H9 (cell line): ENCODE results near the gene CDC37. TPM values are rescaled to one million over a fixed set of nuclear protein-coding genes. Genes with fewer than 3 reads are reported as not detected.

Source experiments
- DNase-seq: peaks from one replicate; pipeline ENCODE4 v3.0.0-alpha.2; 2017
- H2AFZ ChIP-seq: one replicate; pipeline ENCODE4 v1.6.1; 2013; ENCODE audit warnings: mild to moderate bottlenecking, low read length, control low read depth, moderate library complexity
- H2AK5ac ChIP-seq: 2 replicates; pipeline ENCODE4 v1.6.1; 2013; ENCODE audit warnings: low read length, control low read depth, mixed read lengths; ENCODE audit not compliant: insufficient read length
- H2BK120ac ChIP-seq: one replicate; pipeline ENCODE4 v1.6.1; 2013; ENCODE audit warnings: low read depth, mild to moderate bottlenecking, low read length, control low read depth, inconsistent platforms; ENCODE audit not compliant: poor library complexity, severe bottlenecking
- H2BK12ac ChIP-seq: 2 replicates; pipeline ENCODE4 v1.6.1; 2013; ENCODE audit warnings: low read length, control low read depth, mixed read lengths, low read depth; ENCODE audit not compliant: insufficient read length
- H2BK15ac ChIP-seq: 2 replicates; pipeline ENCODE4 v1.6.1; 2013; ENCODE audit warnings: low read depth, low read length, control low read depth
- H2BK20ac ChIP-seq: one replicate; pipeline ENCODE4 v1.6.1; 2013; ENCODE audit warnings: low read depth, mild to moderate bottlenecking, low read length, control low read depth, inconsistent platforms; ENCODE audit not compliant: poor library complexity, severe bottlenecking
- H2BK5ac ChIP-seq: 2 replicates; pipeline ENCODE4 v1.6.1; 2013; ENCODE audit warnings: low read length, control low read depth, mixed read lengths; ENCODE audit not compliant: insufficient read length
- H3K14ac ChIP-seq: 2 replicates; pipeline ENCODE4 v1.6.1; 2013; ENCODE audit warnings: low read length, control low read depth; ENCODE audit not compliant: insufficient read depth
- H3K18ac ChIP-seq: 2 replicates; pipeline ENCODE4 v1.6.1; 2013; ENCODE audit warnings: low read depth, mild to moderate bottlenecking, mixed read lengths, low read length, control low read depth; ENCODE audit not compliant: insufficient read length
- H3K23ac ChIP-seq: 2 replicates; pipeline ENCODE4 v1.6.1; 2013; ENCODE audit warnings: low read length, control low read depth, mixed read lengths, low read depth; ENCODE audit not compliant: insufficient read length
- H3K23me2 ChIP-seq: 2 replicates; pipeline ENCODE4 v1.6.1; 2013; ENCODE audit warnings: low read depth, mild to moderate bottlenecking, mixed read lengths, low read length, control low read depth; ENCODE audit not compliant: insufficient read length, poor library complexity, severe bottlenecking
- H3K27ac ChIP-seq: 2 replicates; pipeline ENCODE4 v1.5.1; 2013; ENCODE audit warnings: low read length, control low read depth, mixed read lengths, low read depth; ENCODE audit not compliant: insufficient read length
- H3K27me3 ChIP-seq: 2 replicates; pipeline ENCODE4 v1.6.1; 2013; ENCODE audit warnings: low read length, control low read depth, inconsistent platforms; ENCODE audit not compliant: insufficient read depth
- H3K4ac ChIP-seq: 2 replicates; pipeline ENCODE4 v1.6.1; 2013; ENCODE audit warnings: low read depth, mild to moderate bottlenecking, control low read depth, inconsistent platforms, low read length, moderate library complexity
- H3K4me1 ChIP-seq: 2 replicates; pipeline ENCODE4 v1.6.1; 2013; ENCODE audit warnings: low read length, control low read depth, inconsistent platforms; ENCODE audit not compliant: insufficient read depth
- H3K4me2 ChIP-seq: 2 replicates; pipeline ENCODE4 v1.6.1; 2013; ENCODE audit warnings: low read length, control low read depth, mixed read lengths; ENCODE audit not compliant: insufficient read length, insufficient read depth
- H3K56ac ChIP-seq: 2 replicates; pipeline ENCODE4 v1.6.1; 2013; ENCODE audit warnings: low read depth, mild to moderate bottlenecking, mixed read lengths, low read length, control low read depth; ENCODE audit not compliant: insufficient read length
- H3K79me1 ChIP-seq: 2 replicates; pipeline ENCODE4 v1.6.1; 2013; ENCODE audit warnings: low read depth, mild to moderate bottlenecking, moderate library complexity, low read length, control low read depth, inconsistent platforms; ENCODE audit not compliant: insufficient read depth, poor library complexity, severe bottlenecking
- H3K79me2 ChIP-seq: 2 replicates; pipeline ENCODE4 v1.6.1; 2013; ENCODE audit warnings: low read length, control low read depth, inconsistent platforms; ENCODE audit not compliant: insufficient read depth
- H3K9ac ChIP-seq: 2 replicates; pipeline ENCODE4 v1.6.1; 2013; ENCODE audit warnings: low read length, control low read depth, mixed read lengths; ENCODE audit not compliant: insufficient read length; ENCODE audit errors: extremely low read depth
- H3K9me3 ChIP-seq: one replicate; pipeline ENCODE4 v1.6.1; 2013; ENCODE audit warnings: low read depth, low read length, inconsistent platforms; ENCODE audit not compliant: control insufficient read depth
- H3T11ph ChIP-seq: one replicate; pipeline ENCODE4 v1.6.1; 2013; ENCODE audit warnings: mild to moderate bottlenecking, low read length, control low read depth, inconsistent platforms
- H4K20me1 ChIP-seq: one replicate; pipeline ENCODE4 v1.6.1; 2013; ENCODE audit not compliant: control insufficient read depth, insufficient read length, insufficient read depth
- H4K5ac ChIP-seq: 2 replicates; pipeline ENCODE4 v1.6.1; 2013; ENCODE audit warnings: low read depth, mild to moderate bottlenecking, mixed read lengths, low read length, control low read depth; ENCODE audit not compliant: insufficient read length
- H4K8ac ChIP-seq: replicated peaks from 2 replicates; pipeline ENCODE4 v1.6.1; 2013; ENCODE audit warnings: low read length, control low read depth, mixed read lengths, low read depth; ENCODE audit not compliant: insufficient read length
- H4K91ac ChIP-seq: 2 replicates; pipeline ENCODE4 v1.6.1; 2013; ENCODE audit warnings: low read depth, mild to moderate bottlenecking, moderate library complexity, mixed read lengths, low read length, control low read depth; ENCODE audit not compliant: insufficient read length
- H3K27ac Mint-ChIP-seq, 3 experiments: 2 replicates in 2 of 3; 3 replicates in 1 of 3; pipeline ENCODE4 v1.8.0; 2020 to 2021; ENCODE audit warnings: mixed read lengths in 3 of 3, mild to moderate bottlenecking in 1 of 3, moderate library complexity in 1 of 3
- H3K27me3 Mint-ChIP-seq: 2 replicates; pipeline ENCODE4 v1.8.0; 2021; ENCODE audit warnings: low read depth, mild to moderate bottlenecking, moderate library complexity, mixed read lengths
- H3K36me3 Mint-ChIP-seq, 3 experiments: 2 replicates in 2 of 3; 3 replicates in 1 of 3; pipeline ENCODE4 v1.8.0; 2020 to 2021; ENCODE audit warnings: low read depth in 3 of 3, mixed read lengths in 3 of 3; ENCODE audit not compliant: insufficient read depth in 1 of 3
- H3K4me1 Mint-ChIP-seq, 2 experiments: 2 replicates each; pipeline ENCODE4 v1.8.0; 2020; ENCODE audit warnings: mixed read lengths in 2 of 2
- H3K4me3 Mint-ChIP-seq, 2 experiments: 2 replicates in 1 of 2; 3 replicates in 1 of 2; pipeline ENCODE4 v1.8.0; 2020 to 2021; ENCODE audit warnings: mild to moderate bottlenecking in 2 of 2, mixed read lengths in 2 of 2, moderate library complexity in 1 of 2
- H3K9me3 Mint-ChIP-seq, 2 experiments: 2 replicates in 1 of 2; 3 replicates in 1 of 2; pipeline ENCODE4 v1.8.0; 2020; ENCODE audit warnings: mild to moderate bottlenecking in 2 of 2, mixed read lengths in 2 of 2, moderate library complexity in 1 of 2
- WGBS: extraction: QIAGEN DNeasy Blood & Tissue Kit; methylation state at CpG from one replicate; pipeline ENCODE4 v1.1.7; 2013; ENCODE audit warnings: missing lambda C conversion rate, low lambda C conversion rate, mixed read lengths; ENCODE audit not compliant: insufficient read length; ENCODE audit errors: extremely low coverage; 5-methylcytosine and 5-hydroxymethylcytosine counted together
- total RNA-seq: library from RNA; stranded (reverse); gene quantifications from 2 replicates; pipeline ENCODE4 v1.2.1, GENCODE V29; 2021
- TF ChIP-seq, protein P1 (sequence below): fragments of 200-600 bp; sonication (generic); conservative IDR thresholded peaks from 3 replicates; pipeline ENCODE4 v1.8.0; 2021; ENCODE audit warnings: antibody characterized with exemption, mild to moderate bottlenecking

Gene CDC37
- total RNA-seq, 1 experiment from 2014 or later: 155 TPM

DNA sequence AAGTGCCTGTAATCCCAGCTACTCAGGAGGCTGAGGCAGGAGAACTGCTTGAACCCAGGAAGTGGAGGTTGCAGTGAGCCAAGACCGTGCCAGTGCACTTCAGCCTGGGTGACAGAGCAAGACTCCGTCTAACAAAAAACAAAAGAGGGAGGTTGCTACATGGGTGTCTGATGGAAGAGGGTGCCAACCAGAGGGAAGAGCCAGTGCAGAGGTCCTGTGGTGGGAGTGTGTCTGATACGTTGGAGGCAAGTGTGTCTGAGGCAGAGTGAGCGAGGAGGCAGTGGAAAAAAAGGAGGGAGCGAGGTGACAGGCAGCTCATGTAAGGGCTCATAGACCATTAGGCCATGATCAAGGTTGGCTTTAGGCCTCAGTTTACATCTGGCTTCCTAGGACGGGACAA is 23.8 kb upstream of the CDC37 start:
- H3K4ac ChIP-seq: no peak overlapping the region
- H2BK15ac ChIP-seq: no peak overlapping the region
- H4K20me1 ChIP-seq: peaks cover 2% of the 10 kb centered on the region
- H2BK20ac ChIP-seq: no peak overlapping the region
- peaks cover 7 to 15% of the 10 kb centered on the region in 2 experiments for H3K4me1 Mint-ChIP-seq
- H2BK120ac ChIP-seq: no peak overlapping the region
- no peak overlapping the region for H3K27ac ChIP-seq
- TF ChIP-seq, protein P1, sequence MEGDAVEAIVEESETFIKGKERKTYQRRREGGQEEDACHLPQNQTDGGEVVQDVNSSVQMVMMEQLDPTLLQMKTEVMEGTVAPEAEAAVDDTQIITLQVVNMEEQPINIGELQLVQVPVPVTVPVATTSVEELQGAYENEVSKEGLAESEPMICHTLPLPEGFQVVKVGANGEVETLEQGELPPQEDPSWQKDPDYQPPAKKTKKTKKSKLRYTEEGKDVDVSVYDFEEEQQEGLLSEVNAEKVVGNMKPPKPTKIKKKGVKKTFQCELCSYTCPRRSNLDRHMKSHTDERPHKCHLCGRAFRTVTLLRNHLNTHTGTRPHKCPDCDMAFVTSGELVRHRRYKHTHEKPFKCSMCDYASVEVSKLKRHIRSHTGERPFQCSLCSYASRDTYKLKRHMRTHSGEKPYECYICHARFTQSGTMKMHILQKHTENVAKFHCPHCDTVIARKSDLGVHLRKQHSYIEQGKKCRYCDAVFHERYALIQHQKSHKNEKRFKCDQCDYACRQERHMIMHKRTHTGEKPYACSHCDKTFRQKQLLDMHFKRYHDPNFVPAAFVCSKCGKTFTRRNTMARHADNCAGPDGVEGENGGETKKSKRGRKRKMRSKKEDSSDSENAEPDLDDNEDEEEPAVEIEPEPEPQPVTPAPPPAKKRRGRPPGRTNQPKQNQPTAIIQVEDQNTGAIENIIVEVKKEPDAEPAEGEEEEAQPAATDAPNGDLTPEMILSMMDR: no peak
- H3K27me3 ChIP-seq: peaks cover 57% of the 10 kb centered on the region
- no peak for DNase-seq
- H2AK5ac ChIP-seq: no peak overlapping the region
- no peak overlapping the region for H3K23ac ChIP-seq
- no peak overlapping the region for H3K18ac ChIP-seq
- no peaks in the 10 kb centered on the region for H3K4me1 ChIP-seq
- no peaks in the 10 kb centered on the region for H3K79me1 ChIP-seq
- no peaks in the 10 kb centered on the region for H3K79me2 ChIP-seq
- H3K36me3 Mint-ChIP-seq: peaks cover 0 to 4% (median 0%) of the 10 kb centered on the region in 3 experiments; a peak in 2 of 7 replicates
- H4K91ac ChIP-seq: no peak overlapping the region
- no peak overlapping the region for H3T11ph ChIP-seq
- no peak overlapping the region; a peak in 1 of 5 replicates for H3K4me3 Mint-ChIP-seq
- H3K27ac Mint-ChIP-seq: no peak overlapping the region
- no peak overlapping the region for H3K9ac ChIP-seq
- H3K14ac ChIP-seq: no peak overlapping the region
- H3K23me2 ChIP-seq: no peaks in the 10 kb centered on the region
- no peak overlapping the region for H2BK12ac ChIP-seq
- no peak overlapping the region for H4K5ac ChIP-seq
- peaks cover 4 to 9% of the 10 kb centered on the region in 2 experiments; a peak in 3 of 5 replicates for H3K9me3 Mint-ChIP-seq
- no peak overlapping the region for H4K8ac ChIP-seq
- H3K56ac ChIP-seq: no peak overlapping the region
- H3K9me3 ChIP-seq: no peaks in the 10 kb centered on the region
- H2BK5ac ChIP-seq: no peak overlapping the region
- H2AFZ ChIP-seq: no peak overlapping the region
- peaks cover 96% of the 10 kb centered on the region for H3K27me3 Mint-ChIP-seq
- H3K4me2 ChIP-seq: no peak overlapping the region
- WGBS: no CpG with 5 or more reads among the region's 6 CpGs
